OCI-LY1 (cell line): ENCODE data around the gene BAG2.

Experiments
- H2AFZ ChIP-seq: fragments of 200-600 bp; sonication (generic), shearing (Covaris generic); 2 replicates; pipeline ENCODE4 v1.6.0; 2014; ENCODE audit warnings: antibody characterized with exemption, mild to moderate bottlenecking, low read length
- H3F3A ChIP-seq: fragments of 200-600 bp; sonication (generic), shearing (Covaris generic); 2 replicates; pipeline ENCODE4 v1.6.0; 2014; ENCODE audit warnings: mild to moderate bottlenecking, antibody characterized with exemption, low read length, moderate library complexity; ENCODE audit not compliant: insufficient read depth
- H3K27ac ChIP-seq: fragments of 200-600 bp; sonication (generic); 2 replicates; pipeline ENCODE4 v1.5.1; 2014; ENCODE audit warnings: low read length, mixed run types, mild to moderate bottlenecking, low read depth; ENCODE audit not compliant: poor library complexity, severe bottlenecking
- H3K27me3 ChIP-seq: fragments of 200-600 bp; sonication (generic); 2 replicates; pipeline ENCODE4 v1.6.0; 2014; ENCODE audit warnings: antibody characterized with exemption, mild to moderate bottlenecking, low read length, moderate library complexity; ENCODE audit not compliant: insufficient read depth
- H3K36me3 ChIP-seq: fragments of 200-600 bp; sonication (generic); 2 replicates; pipeline ENCODE4 v1.6.1; 2014; ENCODE audit warnings: mild to moderate bottlenecking, antibody characterized with exemption, low read length, moderate library complexity, mixed read lengths; ENCODE audit not compliant: insufficient read depth
- H3K4me1 ChIP-seq: fragments of 200-600 bp; sonication (generic); 2 replicates; pipeline ENCODE4 v1.5.1; 2014; ENCODE audit warnings: mild to moderate bottlenecking, low read length, moderate library complexity; ENCODE audit not compliant: insufficient read depth, severe bottlenecking
- H3K4me2 ChIP-seq: fragments of 200-600 bp; sonication (generic), shearing (Covaris generic); 2 replicates; pipeline ENCODE4 v1.6.1; 2014; ENCODE audit warnings: low read length
- H3K4me3 ChIP-seq: fragments of 200-600 bp; sonication (generic); 2 replicates; pipeline ENCODE4 v1.5.1; 2014; ENCODE audit warnings: low read length, low read depth, mild to moderate bottlenecking, mixed read lengths; ENCODE audit not compliant: poor library complexity, severe bottlenecking
- H3K79me2 ChIP-seq: fragments of 200-600 bp; shearing (Covaris generic); 2 replicates; pipeline ENCODE4 v1.6.1; 2016; ENCODE audit warnings: mixed run types, low read length, mixed read lengths; ENCODE audit not compliant: insufficient read depth
- H3K9ac ChIP-seq: fragments of 200-600 bp; sonication (generic), shearing (Covaris generic); 2 replicates; pipeline ENCODE4 v1.6.1; 2014; ENCODE audit warnings: mild to moderate bottlenecking, low read length, mixed read lengths
- H3K9me2 ChIP-seq: fragments of 200-600 bp; sonication (generic), shearing (Covaris generic); 2 replicates; pipeline ENCODE4 v1.6.1; 2014; ENCODE audit warnings: low read depth, mild to moderate bottlenecking, low read length, mixed read lengths
- H3K9me3 ChIP-seq: fragments of 200-600 bp; shearing (Covaris generic); 2 replicates; pipeline ENCODE4 v1.6.1; 2014; ENCODE audit warnings: low read length, mixed read lengths
- H4K20me1 ChIP-seq: fragments of 200-600 bp; sonication (generic), shearing (Covaris generic); 2 replicates; pipeline ENCODE4 v1.6.0; 2016; ENCODE audit warnings: mild to moderate bottlenecking, low read length; ENCODE audit not compliant: insufficient read depth
- CTCF ChIP-seq: fragments of 200-600 bp; sonication (generic), shearing (Covaris generic); IDR thresholded peaks from 2 replicates; pipeline ENCODE4 v1.5.1; 2017; ENCODE audit warnings: mild to moderate bottlenecking, antibody characterized with exemption, low read length, moderate library complexity, mixed read lengths
- EZH2 ChIP-seq: fragments of 200-600 bp; sonication (generic), shearing (Covaris generic); IDR thresholded peaks from 2 replicates; pipeline ENCODE4 v1.8.0; 2017; ENCODE audit warnings: borderline replicate concordance, mixed run types, mild to moderate bottlenecking, antibody characterized with exemption, low read length, moderate library complexity, mixed read lengths

Gene BAG2

GRCh38 chr6:57209030-57209429 lies 36.9 kb downstream of the BAG2 start:
- Histone ChIP-seq H3K4me2 (no peak overlapping the region), H3F3A (no peaks in the 10 kb centered on the region), H3K36me3 (no peaks in the 10 kb centered on the region), H3K79me2 (no peaks in the 10 kb centered on the region), H3K9me2 (no peaks in the 10 kb centered on the region), H3K9me3 (no peaks in the 10 kb centered on the region), H3K4me3 (no peak overlapping the region), H3K27ac (no peak overlapping the region), H3K9ac (no peak overlapping the region), H2AFZ (no peak overlapping the region), H3K27me3 (no peaks in the 10 kb centered on the region), H4K20me1 (no peaks in the 10 kb centered on the region), H3K4me1 (no peaks in the 10 kb centered on the region)
- TF ChIP-seq CTCF (no peak), EZH2 (no peak)

- Histone ChIP-seq H3K4me3 (no peak overlapping the region), H3K36me3 (no peaks in the 10 kb centered on the region), H3K79me2 (no peaks in the 10 kb centered on the region), H3K27ac (no peak overlapping the region), H3K9me3 (no peaks in the 10 kb centered on the region), H3F3A (no peaks in the 10 kb centered on the region), H4K20me1 (no peaks in the 10 kb centered on the region), H2AFZ (no peak overlapping the region), H3K4me2 (no peak overlapping the region), H3K27me3 (no peaks in the 10 kb centered on the region), H3K9me2 (no peaks in the 10 kb centered on the region), H3K9ac (no peak overlapping the region), H3K4me1 (no peaks in the 10 kb centered on the region)
- TF ChIP-seq EZH2: no peak
- no peak for TF ChIP-seq CTCF
Observed at GRCh38 chr6:57210060-57210459, 37.9 kb downstream of the BAG2 start.

GRCh38 chr6:57215260-57215659 lies 43.1 kb downstream of the BAG2 start:
- no peaks in the 10 kb centered on the region; the same call in 1 of the 2 replicates for H3K36me3 ChIP-seq
- no peaks in the 10 kb centered on the region for H4K20me1 ChIP-seq
- H2AFZ ChIP-seq: no peak overlapping the region
- H3K4me1 ChIP-seq: no peaks in the 10 kb centered on the region
- H3K79me2 ChIP-seq: no peaks in the 10 kb centered on the region
- no peak overlapping the region for H3K27ac ChIP-seq
- H3K27me3 ChIP-seq: no peaks in the 10 kb centered on the region
- no peaks in the 10 kb centered on the region for H3K9me2 ChIP-seq
- no peak for TF ChIP-seq CTCF
- TF ChIP-seq EZH2: no peak
- no peak overlapping the region for H3K4me3 ChIP-seq
- H3K9ac ChIP-seq: no peak overlapping the region
- H3F3A ChIP-seq: no peaks in the 10 kb centered on the region
- H3K4me2 ChIP-seq: no peak overlapping the region
- H3K9me3 ChIP-seq: peaks cover under 1% of the 10 kb centered on the region; the same call in 1 of the 2 replicates
